Testis (tissue), 3 donors: Measurements from ENCODE around the gene CCSER1. TPM values are rescaled to one million over a fixed set of nuclear protein-coding genes. Genes with fewer than 3 reads are reported as not detected.
A peak's percentile ranks its signal among the peaks of the same experiment; 100 is the strongest.

ENCODE experiments used
- DNase-seq: peaks from one replicate; pipeline ENCODE4 v3.0.0-alpha.2; 2019
- H3K27ac ChIP-seq, 2 donors: fragments of 200-600 bp; sonication (generic); one replicate each; pipeline ENCODE4 v1.5.1; 2019
- H3K27me3 ChIP-seq: fragments of 200-600 bp; sonication (generic); one replicate; pipeline ENCODE4 v1.5.1; 2019
- H3K36me3 ChIP-seq: fragments of 200-600 bp; sonication (generic); one replicate; pipeline ENCODE4 v1.5.1; 2017; ENCODE audit warnings: low read depth; ENCODE audit errors: missing control alignments
- H3K4me1 ChIP-seq: fragments of 200-600 bp; sonication (generic); one replicate; pipeline ENCODE4 v1.5.1; 2019
- H3K4me3 ChIP-seq, 2 donors: fragments of 200-600 bp; sonication (generic); one replicate each; pipeline ENCODE4 v1.5.1; 2017 to 2019
- H3K9me3 ChIP-seq: fragments of 200-600 bp; sonication (generic); one replicate; pipeline ENCODE4 v1.5.1; 2017
- POLR2A ChIP-seq: fragments of 450-650 bp; IDR thresholded peaks from one replicate; pipeline ENCODE4 v1.6.1; 2017; ENCODE audit warnings: antibody characterized with exemption, mild to moderate bottlenecking, moderate library complexity
- WGBS, 2 donors: methylation state at CpG; one replicate each; pipeline ENCODE4 v1.1.5; 2018; 5-methylcytosine and 5-hydroxymethylcytosine counted together
- intact Hi-C: fragments of 100-400 bp; cut with DNase I; formaldehyde crosslinking; loops from one replicate; pipeline ENCODE4 v1.15.1; 2023; ENCODE audit warnings: low total_unique reads
- polyA plus RNA-seq: library from polyadenylated mRNA; stranded (reverse); fragments of 350-450 nt; fragmentation: Illumina TruSeq; extraction: RNeasy Lipid Tissue Mini Kit (QIAGEN cat#74804); gene quantifications from one replicate; pipeline ENCODE4 v1.2.3, GENCODE V29; 2014; ENCODE audit warnings: low read depth, low replicate concordance; ENCODE audit not compliant: insufficient read depth
- total RNA-seq, 2 donors: library from RNA; depleted of rRNA; stranded (reverse); fragments of >200 nt; gene quantifications; one replicate each; pipeline ENCODE4 v1.2.3, GENCODE V29; 2016
- TF ChIP-seq, protein P1 (sequence below), 3 experiments: fragments of 450-650 bp in 2 of 3; fragments of 200-600 bp in 1 of 3; sonication (generic) in 1 of 3; IDR thresholded peaks; one replicate each; pipeline ENCODE4 v1.5.1; 2016 to 2019; ENCODE audit warnings: antibody characterized with exemption in 3 of 3, mild to moderate bottlenecking in 2 of 3, moderate library complexity in 1 of 3

The CCSER1 gene
- total and polyA plus RNA-seq, 3 donors from 2014 or later = 20.2 to 105 (median 82.8) TPM

DNA sequence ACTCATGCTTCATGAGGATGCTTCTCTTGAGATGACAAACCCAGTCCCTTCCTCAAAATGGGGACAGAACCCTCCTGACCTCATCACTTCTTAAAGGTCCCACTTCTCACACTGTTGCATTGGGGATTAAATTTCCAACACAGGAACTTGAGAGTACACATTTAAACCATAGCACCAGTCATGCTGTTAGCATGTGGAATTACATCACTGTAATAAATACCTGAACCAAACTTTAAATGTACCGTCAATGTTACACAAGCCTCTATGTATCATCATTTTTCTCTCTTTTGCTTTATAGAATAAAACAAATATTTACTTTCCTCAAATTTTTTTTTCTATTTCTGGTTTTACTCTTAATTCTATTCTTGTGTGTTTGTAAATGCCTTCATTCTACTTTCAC lies 448.2 kb downstream of the CCSER1 start:
- TF ChIP-seq, protein P1, sequence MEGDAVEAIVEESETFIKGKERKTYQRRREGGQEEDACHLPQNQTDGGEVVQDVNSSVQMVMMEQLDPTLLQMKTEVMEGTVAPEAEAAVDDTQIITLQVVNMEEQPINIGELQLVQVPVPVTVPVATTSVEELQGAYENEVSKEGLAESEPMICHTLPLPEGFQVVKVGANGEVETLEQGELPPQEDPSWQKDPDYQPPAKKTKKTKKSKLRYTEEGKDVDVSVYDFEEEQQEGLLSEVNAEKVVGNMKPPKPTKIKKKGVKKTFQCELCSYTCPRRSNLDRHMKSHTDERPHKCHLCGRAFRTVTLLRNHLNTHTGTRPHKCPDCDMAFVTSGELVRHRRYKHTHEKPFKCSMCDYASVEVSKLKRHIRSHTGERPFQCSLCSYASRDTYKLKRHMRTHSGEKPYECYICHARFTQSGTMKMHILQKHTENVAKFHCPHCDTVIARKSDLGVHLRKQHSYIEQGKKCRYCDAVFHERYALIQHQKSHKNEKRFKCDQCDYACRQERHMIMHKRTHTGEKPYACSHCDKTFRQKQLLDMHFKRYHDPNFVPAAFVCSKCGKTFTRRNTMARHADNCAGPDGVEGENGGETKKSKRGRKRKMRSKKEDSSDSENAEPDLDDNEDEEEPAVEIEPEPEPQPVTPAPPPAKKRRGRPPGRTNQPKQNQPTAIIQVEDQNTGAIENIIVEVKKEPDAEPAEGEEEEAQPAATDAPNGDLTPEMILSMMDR (IDR thresholded peaks at IDR 0.05) = no peak
- no peak for TF ChIP-seq POLR2A
- Histone ChIP-seq H3K27ac (no peak overlapping the region), H3K27me3 (no peaks in the 10 kb centered on the region), H3K4me3 (no peak overlapping the region), H3K9me3 (no peaks in the 10 kb centered on the region), H3K4me1 (no peaks in the 10 kb centered on the region), H3K36me3 (no peaks in the 10 kb centered on the region)
- 92 to 94% methylated on average over 1 of the region's 1 CpG for WGBS, 2 donors
- DNase-seq = no peak
- intact Hi-C loops = no loop called here

DNA sequence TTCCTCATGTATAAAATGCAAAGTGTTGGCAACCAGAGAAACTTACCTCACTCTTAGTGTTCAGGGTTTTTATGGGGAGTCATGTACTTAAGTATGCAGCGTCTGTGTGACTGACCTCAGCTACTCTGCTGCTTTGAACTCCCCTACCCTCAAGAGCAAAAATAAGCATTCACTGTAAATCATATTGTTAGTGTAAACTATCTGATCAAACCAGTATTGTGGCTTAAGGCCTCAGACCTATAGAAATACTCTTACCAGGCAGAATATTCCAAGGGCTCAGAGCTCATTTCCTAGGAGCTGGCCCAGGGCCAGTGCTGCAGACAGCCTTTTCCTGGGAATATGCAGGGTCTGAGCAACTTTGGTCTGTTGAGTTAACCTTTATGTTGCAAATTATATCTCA lies 453.1 kb downstream of the CCSER1 start:
- Histone ChIP-seq H3K36me3 (no peaks in the 10 kb centered on the region), H3K4me3 (no peak overlapping the region), H3K4me1 (no peaks in the 10 kb centered on the region), H3K27me3 (no peaks in the 10 kb centered on the region), H3K9me3 (no peaks in the 10 kb centered on the region), H3K27ac (no peak overlapping the region)
- 48 to 76% methylated on average over 1 of the region's 1 CpG for WGBS, 2 donors
- intact Hi-C loops = no loop called here
- TF ChIP-seq POLR2A = no peak
- TF ChIP-seq, protein P1 (IDR thresholded peaks at IDR 0.05) = no peak
- DNase-seq = peak; percentile 36

DNA sequence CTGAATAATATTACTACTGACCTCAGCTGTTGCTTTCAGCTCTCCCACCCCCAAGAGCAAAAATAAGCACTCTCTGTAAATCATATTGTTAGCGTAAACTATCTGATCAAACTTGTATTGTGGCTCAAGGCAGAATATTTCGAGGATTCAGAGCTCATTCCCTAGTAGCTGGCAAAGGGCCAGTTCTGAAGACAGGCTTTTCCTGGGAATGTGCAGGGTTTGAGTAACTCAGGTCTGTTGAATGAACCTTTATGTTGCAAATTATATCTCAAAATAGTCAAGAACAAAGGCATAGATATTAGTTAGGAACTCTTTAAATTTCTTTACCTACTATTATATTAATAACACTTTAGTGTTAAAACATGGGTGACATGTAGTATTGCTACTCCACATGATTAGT lies 454.9 kb downstream of the CCSER1 start:
- Histone ChIP-seq H3K27me3 (no peaks in the 10 kb centered on the region), H3K36me3 (no peaks in the 10 kb centered on the region), H3K4me1 (no peaks in the 10 kb centered on the region), H3K9me3 (no peaks in the 10 kb centered on the region), H3K4me3 (no peak overlapping the region), H3K27ac (no peak overlapping the region)
- TF ChIP-seq, protein P1 (IDR thresholded peaks at IDR 0.05) = no peak
- TF ChIP-seq POLR2A = no peak
- WGBS, 2 donors = 37 to 46% methylated on average over 2 of the region's 2 CpGs
- DNase-seq = no peak
- intact Hi-C loops = no loop called here

DNA sequence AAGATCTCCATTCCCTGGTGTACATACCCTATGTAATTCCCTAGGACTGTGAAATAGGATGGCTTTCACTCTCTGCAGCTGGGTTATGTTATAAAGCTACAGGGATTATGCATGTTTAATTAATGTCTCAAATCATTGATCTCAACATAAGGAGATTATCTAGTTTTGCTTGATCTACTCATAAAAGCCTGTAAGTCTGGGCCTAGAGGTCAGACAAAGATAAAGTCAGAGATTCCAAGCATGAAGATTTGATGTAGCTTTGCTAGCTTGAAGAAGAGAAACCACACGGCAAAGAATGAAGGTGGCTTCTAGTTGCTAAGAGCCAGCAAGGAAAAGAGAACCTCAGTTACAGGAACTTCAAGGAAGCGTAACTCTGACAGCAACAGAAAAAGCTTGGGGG lies 456.9 kb downstream of the CCSER1 start:
- Histone ChIP-seq H3K4me3 (no peak overlapping the region), H3K27me3 (no peaks in the 10 kb centered on the region), H3K36me3 (no peaks in the 10 kb centered on the region), H3K27ac (no peak overlapping the region), H3K4me1 (no peaks in the 10 kb centered on the region), H3K9me3 (no peaks in the 10 kb centered on the region)
- DNase-seq = no peak
- TF ChIP-seq, protein P1 (IDR thresholded peaks at IDR 0.05) = no peak
- no peak for TF ChIP-seq POLR2A
- 75 to 86% methylated on average over 2 of the region's 2 CpGs for WGBS, 2 donors
- intact Hi-C loops = no loop called here

DNA sequence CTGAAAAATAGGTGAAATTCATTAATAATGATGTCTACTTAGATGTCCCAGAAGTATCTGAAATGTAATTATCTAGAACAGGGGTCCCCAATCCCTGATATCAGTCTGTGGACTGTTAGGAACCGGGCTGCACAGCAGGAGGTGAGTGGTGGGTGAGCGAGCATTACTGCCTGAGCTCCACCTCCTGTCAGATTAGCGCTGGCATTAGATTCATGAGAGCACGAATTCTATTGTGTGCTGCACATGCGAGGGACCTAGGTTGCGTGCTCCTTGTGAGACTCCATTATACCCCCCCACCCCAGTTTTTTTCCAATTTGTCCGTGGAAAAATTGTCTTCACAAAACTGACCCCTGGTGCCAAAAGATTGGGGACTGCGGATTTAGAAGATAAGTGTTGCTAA lies 458.8 kb downstream of the CCSER1 start:
- Histone ChIP-seq H3K27me3 (no peaks in the 10 kb centered on the region), H3K4me3 (no peak overlapping the region), H3K36me3 (no peaks in the 10 kb centered on the region), H3K9me3 (no peaks in the 10 kb centered on the region), H3K27ac (no peak overlapping the region), H3K4me1 (no peaks in the 10 kb centered on the region)
- WGBS, 2 donors = 89 to 91% methylated on average over 8 of the region's 8 CpGs
- no peak for TF ChIP-seq POLR2A
- TF ChIP-seq, protein P1 (IDR thresholded peaks at IDR 0.05) = no peak
- intact Hi-C loops = no loop called here
- no peak for DNase-seq
